Mesenchymal stem cell (in vitro differentiated cells and primary cell): ENCODE results near the gene FGF14. TPM values are rescaled to one million over a fixed set of nuclear protein-coding genes. Genes with fewer than 3 reads are reported as not detected.

ENCODE experiments used
- DNase-seq: peaks from one replicate; pipeline ENCODE4 v3.0.0-alpha.2; 2013
- H2AFZ ChIP-seq: one replicate; pipeline ENCODE4 v1.6.1; 2013; ENCODE audit warnings: low read depth, mild to moderate bottlenecking, control low read depth, inconsistent platforms, low read length, moderate library complexity
- H2AK5ac ChIP-seq: 2 replicates; pipeline ENCODE4 v1.6.1; 2013; ENCODE audit warnings: low read length, moderate library complexity, mild to moderate bottlenecking, inconsistent platforms; ENCODE audit not compliant: severe bottlenecking
- H2BK120ac ChIP-seq: one replicate; pipeline ENCODE4 v1.6.1; 2013; ENCODE audit warnings: low read depth, mild to moderate bottlenecking, inconsistent platforms, low read length, moderate library complexity
- H2BK12ac ChIP-seq, 2 experiments: one replicate each; pipeline ENCODE4 v1.6.1; 2013; ENCODE audit warnings: inconsistent platforms in 2 of 2, low read length in 2 of 2, mild to moderate bottlenecking in 2 of 2, moderate library complexity in 2 of 2, control low read depth in 1 of 2
- H2BK15ac ChIP-seq: one replicate; pipeline ENCODE4 v1.6.1; 2013; ENCODE audit warnings: mild to moderate bottlenecking, low read depth, inconsistent platforms; ENCODE audit not compliant: poor library complexity, severe bottlenecking
- H2BK5ac ChIP-seq: 2 replicates; pipeline ENCODE4 v1.6.1; 2013; ENCODE audit warnings: low read depth, mild to moderate bottlenecking, low read length, control low read depth, inconsistent platforms; ENCODE audit not compliant: poor library complexity, severe bottlenecking
- H3K14ac ChIP-seq, 2 experiments: one replicate each; pipeline ENCODE4 v1.6.1; 2013; ENCODE audit warnings: inconsistent platforms in 2 of 2, low read length in 2 of 2, control low read depth in 1 of 2, mild to moderate bottlenecking in 1 of 2, moderate library complexity in 1 of 2
- H3K18ac ChIP-seq, 2 experiments: one replicate each; pipeline ENCODE4 v1.6.1; 2013; ENCODE audit warnings: inconsistent platforms in 2 of 2, low read length in 2 of 2, control low read depth in 1 of 2, low read depth in 1 of 2, mild to moderate bottlenecking in 1 of 2
- H3K23ac ChIP-seq, 2 experiments: one replicate each; pipeline ENCODE4 v1.6.1; 2013; ENCODE audit warnings: inconsistent platforms in 2 of 2, low read length in 2 of 2, mild to moderate bottlenecking in 2 of 2, moderate library complexity in 2 of 2, control low read depth in 1 of 2
- H3K27ac ChIP-seq: 2 replicates; pipeline ENCODE4 v1.5.1; 2013; ENCODE audit warnings: mild to moderate bottlenecking, moderate library complexity, low read length, control low read depth, inconsistent platforms; ENCODE audit not compliant: poor library complexity, severe bottlenecking
- H3K27me3 ChIP-seq, 2 experiments: 2 replicates each; pipeline versions ENCODE4 v1.6.1 to v1.7.0; 2013; ENCODE audit warnings: low read length in 2 of 2, mild to moderate bottlenecking in 2 of 2, moderate library complexity in 2 of 2, control low read depth in 1 of 2, inconsistent platforms in 1 of 2; ENCODE audit not compliant: control insufficient read depth in 1 of 2, insufficient read depth in 1 of 2
- H3K36me3 ChIP-seq, 2 experiments: 2 replicates each; pipeline versions ENCODE4 v1.6.1 to v1.7.0; 2013; ENCODE audit warnings: low read length in 2 of 2, control low read depth in 1 of 2, inconsistent platforms in 1 of 2, low read depth in 1 of 2, mild to moderate bottlenecking in 1 of 2; ENCODE audit not compliant: insufficient read depth in 2 of 2, control insufficient read depth in 1 of 2
- H3K4ac ChIP-seq, 2 experiments: one replicate each; pipeline ENCODE4 v1.6.1; 2013; ENCODE audit warnings: inconsistent platforms in 2 of 2, low read length in 2 of 2, mild to moderate bottlenecking in 2 of 2, moderate library complexity in 2 of 2, control low read depth in 1 of 2, low read depth in 1 of 2
- H3K4me1 ChIP-seq: 2 replicates; pipeline ENCODE4 v1.6.1; 2013; ENCODE audit warnings: low read depth, low read length, control low read depth; ENCODE audit not compliant: control insufficient read depth, insufficient read depth
- H3K4me2 ChIP-seq: 2 replicates; pipeline ENCODE4 v1.6.1; 2013; ENCODE audit warnings: low read length, mild to moderate bottlenecking, inconsistent platforms; ENCODE audit not compliant: poor library complexity, severe bottlenecking
- H3K4me3 ChIP-seq, 2 experiments: 2 replicates each; pipeline versions ENCODE4 v1.5.1 to v1.7.0; 2013; ENCODE audit warnings: low read length in 2 of 2, mild to moderate bottlenecking in 2 of 2, control low read depth in 1 of 2, low read depth in 1 of 2; ENCODE audit not compliant: insufficient read depth in 1 of 2
- H3K79me1 ChIP-seq: replicated peaks from 2 replicates; pipeline ENCODE4 v1.6.1; 2013; ENCODE audit warnings: mild to moderate bottlenecking, control low read depth, low read length, inconsistent platforms; ENCODE audit not compliant: poor library complexity, severe bottlenecking
- H3K9ac ChIP-seq: 2 replicates; pipeline ENCODE4 v1.7.0; 2013; ENCODE audit warnings: mild to moderate bottlenecking, low read length, moderate library complexity
- H3K9me3 ChIP-seq: 2 replicates; pipeline ENCODE4 v1.7.0; 2013; ENCODE audit warnings: mild to moderate bottlenecking, low read length; ENCODE audit not compliant: control insufficient read depth
- H4K8ac ChIP-seq: one replicate; pipeline ENCODE4 v1.6.1; 2013; ENCODE audit warnings: inconsistent platforms, mild to moderate bottlenecking, low read length, moderate library complexity
- H4K91ac ChIP-seq: one replicate; pipeline ENCODE4 v1.6.1; 2013; ENCODE audit warnings: mild to moderate bottlenecking, low read length, inconsistent platforms
- WGBS: methylation state at CpG from one replicate; pipeline ENCODE4 v1.1.7; 2013; ENCODE audit warnings: mixed read lengths; 5-methylcytosine and 5-hydroxymethylcytosine counted together
- small RNA-seq: library from polyadenylated mRNA; stranded (forward); fragments of <200 nt; extraction: miRNeasy Mini kit (QIAGEN cat#:217004); gene quantifications from one replicate; pipeline ENCODE3, GENCODE V24; 2013; ENCODE audit warnings: low read depth

Gene FGF14

DNA sequence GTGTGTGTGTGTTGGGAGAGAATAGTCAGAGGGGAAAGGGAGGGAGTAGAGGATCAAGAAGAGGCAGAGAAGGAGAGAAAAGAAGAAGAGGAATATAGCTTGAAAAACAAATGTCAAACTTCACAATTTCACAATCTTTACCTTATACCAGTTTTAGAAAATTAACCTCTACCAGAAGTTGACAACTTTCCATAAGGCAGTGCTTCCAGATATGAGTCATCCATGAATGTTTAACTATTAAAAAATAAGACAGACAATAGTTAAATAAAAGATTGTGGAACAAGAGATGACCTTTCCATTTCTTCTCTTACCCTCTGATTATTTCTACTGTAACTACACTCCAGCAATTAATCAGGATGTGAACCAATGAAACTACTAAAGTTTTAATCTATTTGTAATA is 720.0 kb downstream of the FGF14 start:
- H3K27me3 ChIP-seq: no peaks in the 10 kb centered on the region
- no peak overlapping the region for H3K14ac ChIP-seq

DNA sequence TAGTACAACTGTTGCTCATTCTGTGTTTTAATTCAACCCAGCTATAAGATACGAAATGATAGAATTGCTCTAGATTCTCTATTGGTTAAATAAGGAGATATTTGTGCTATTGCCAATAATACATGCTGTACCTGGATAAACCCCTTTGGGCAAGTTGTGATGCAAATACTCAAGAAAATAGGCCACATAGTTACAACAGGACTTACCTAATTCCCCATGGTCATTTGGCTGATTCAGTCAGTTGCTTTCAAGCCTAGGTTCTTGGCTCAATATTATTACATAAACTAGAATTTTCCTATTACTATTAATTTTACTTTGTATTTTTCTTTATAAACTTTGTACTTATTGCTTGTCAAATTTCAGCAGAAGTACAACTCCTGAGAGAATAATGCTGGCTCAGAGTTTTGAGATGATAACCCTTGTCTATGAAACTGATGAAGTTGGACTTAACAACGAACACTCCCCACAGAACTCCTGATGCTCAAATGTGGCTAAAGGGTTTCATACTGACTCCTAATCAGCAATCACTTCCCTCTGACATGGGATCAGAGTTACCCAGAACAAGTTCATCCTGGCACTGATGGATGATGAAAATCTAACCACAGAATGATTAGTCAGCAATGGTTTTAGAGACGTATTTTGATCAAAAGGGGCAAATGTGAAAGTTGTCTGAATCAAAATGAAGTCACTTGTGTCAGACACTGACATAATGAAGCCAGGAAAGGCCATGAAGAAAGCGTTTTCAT is 728.3 kb downstream of the FGF14 start:
- Histone ChIP-seq H3K4me3 (no peak overlapping the region), H3K9ac (no peak overlapping the region), H3K79me1 (no peaks in the 10 kb centered on the region), H3K4me1 (no peaks in the 10 kb centered on the region), H3K23ac (no peak overlapping the region), H3K9me3 (no peaks in the 10 kb centered on the region), H3K14ac (no peak overlapping the region), H2BK5ac (no peak overlapping the region), H3K4ac (no peak overlapping the region), H2BK15ac (no peak overlapping the region), H4K8ac (no peak overlapping the region), H2BK120ac (no peak overlapping the region), H3K36me3 (peaks cover 0 to 3% of the 10 kb centered on the region in 2 experiments), H2AK5ac (no peak overlapping the region), H3K27ac (no peak overlapping the region), H4K91ac (no peak overlapping the region), H3K27me3 (no peaks in the 10 kb centered on the region), H3K18ac (no peak overlapping the region), H3K4me2 (no peak overlapping the region), H2AFZ (no peak overlapping the region), H2BK12ac (no peak overlapping the region)
- no peak for DNase-seq
- WGBS: 85% methylated on average over 3 of the region's 4 CpGs

More for the DNA sequence above, 720.0 kb downstream of the FGF14 start:
- Histone ChIP-seq H3K4me3 (no peak overlapping the region), H3K9me3 (no peaks in the 10 kb centered on the region), H2BK120ac (no peak overlapping the region), H3K23ac (no peak overlapping the region), H2BK12ac (no peak overlapping the region), H3K18ac (no peak overlapping the region), H3K4me1 (peaks cover 2% of the 10 kb centered on the region), H3K4ac (no peak overlapping the region), H2BK5ac (no peak overlapping the region), H3K9ac (no peak overlapping the region), H3K27ac (no peak overlapping the region), H2AK5ac (no peak overlapping the region), H2AFZ (no peak overlapping the region), H3K36me3 (no peaks in the 10 kb centered on the region), H3K79me1 (no peaks in the 10 kb centered on the region), H3K4me2 (no peak overlapping the region), H4K91ac (no peak overlapping the region), H2BK15ac (no peak overlapping the region), H4K8ac (no peak overlapping the region)
- DNase-seq: no peak

DNA sequence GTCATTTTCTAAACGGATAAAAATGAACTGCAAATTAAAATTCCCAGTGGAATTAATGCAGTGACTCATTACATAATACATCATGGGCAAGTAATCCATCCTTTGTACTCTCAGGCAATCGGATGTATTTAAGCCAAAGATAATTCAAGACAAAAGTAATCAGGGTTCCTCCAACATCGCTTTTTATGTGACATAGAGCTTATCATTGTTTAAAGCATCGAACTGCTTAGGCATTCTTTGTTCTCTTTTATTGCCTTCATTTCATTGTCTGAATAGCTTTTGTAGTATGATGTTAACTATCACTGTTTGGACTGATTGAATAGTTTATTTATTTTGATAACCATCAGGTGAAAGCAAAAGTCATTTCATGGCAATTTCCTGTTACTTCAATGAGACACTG is 740.0 kb downstream of the FGF14 start:
- Histone ChIP-seq H4K91ac (no peak overlapping the region), H3K14ac (no peak overlapping the region), H3K23ac (no peak overlapping the region), H2BK15ac (no peak overlapping the region), H2BK5ac (no peak overlapping the region), H3K27ac (no peak overlapping the region), H3K4me3 (no peak overlapping the region), H2AK5ac (no peak overlapping the region), H3K36me3 (no peaks in the 10 kb centered on the region), H3K18ac (no peak overlapping the region), H3K4me1 (no peaks in the 10 kb centered on the region), H3K27me3 (no peaks in the 10 kb centered on the region), H2AFZ (no peak overlapping the region), H2BK12ac (no peak overlapping the region), H2BK120ac (no peak overlapping the region), H3K4ac (no peak overlapping the region), H3K79me1 (no peaks in the 10 kb centered on the region), H3K4me2 (no peak overlapping the region), H3K9me3 (peaks cover 4% of the 10 kb centered on the region), H4K8ac (no peak overlapping the region), H3K9ac (no peak overlapping the region)
- no peak for DNase-seq
- WGBS: 85% methylated on average over 4 of the region's 4 CpGs

Small RNA genes lying within 50 kb of the gene (small RNA-seq; reads per million reads assigned to genes)
- gene MIR2681 (0.86 reads per million), gene MIR4705 (not detected), gene RNU1-24P (not detected), gene RNY1P2 (not detected), gene RPL39P29 (not detected)
